Adrenal gland (tissue), 12 donors: ENCODE data around the gene AP2A1. TPM values are rescaled to one million over a fixed set of nuclear protein-coding genes. Genes with fewer than 3 reads are reported as not detected.

Source experiments
- DNase-seq, 7 donors: peaks; one replicate each; pipeline ENCODE4 v3.0.0-alpha.2; 2019 to 2020
- H3K27ac ChIP-seq, 5 donors: fragments of 200-600 bp; sonication (generic) in 4 of 5; 1 replicate in 3 of 5; 2 replicates in 2 of 5; pipeline versions ENCODE4 v1.5.1 to v1.8.0; 2016 to 2020; ENCODE audit warnings: mild to moderate bottlenecking in 1 of 5
- H3K27me3 ChIP-seq: fragments of 200-600 bp; 2 replicates; pipeline ENCODE4 v1.8.0; 2021
- H3K36me3 ChIP-seq, 2 donors: fragments of 200-600 bp; replicated peaks in 1 of 2; 1 replicate in 1 of 2; 2 replicates in 1 of 2; pipeline versions ENCODE4 v1.5.1 to v1.8.0; 2018 to 2022
- H3K4me1 ChIP-seq, 2 donors: fragments of 200-600 bp; replicated peaks in 1 of 2; 1 replicate in 1 of 2; 2 replicates in 1 of 2; pipeline versions ENCODE4 v1.5.1 to v1.8.0; 2018 to 2021
- H3K4me3 ChIP-seq, 4 donors: fragments of 200-600 bp; sonication (generic) in 3 of 4; one replicate each; pipeline ENCODE4 v1.5.1; 2016 to 2018
- H3K9me3 ChIP-seq, 3 donors: fragments of 200-600 bp; sonication (generic) in 1 of 3; replicated peaks in 1 of 3; 1 replicate in 2 of 3; 2 replicates in 1 of 3; pipeline versions ENCODE4 v1.5.1 to v1.8.0; 2016 to 2021
- CTCF ChIP-seq, 6 experiments: fragments of 450-650 bp in 4 of 6; fragments of 200-600 bp in 2 of 6; sonication (generic) in 1 of 6; IDR thresholded peaks; 1 replicate in 5 of 6; 2 replicates in 1 of 6; pipeline versions ENCODE4 v1.5.1 to v1.8.0; 2016 to 2021; ENCODE audit warnings: antibody characterized with exemption in 6 of 6, mild to moderate bottlenecking in 2 of 6, moderate library complexity in 1 of 6
- POLR2A ChIP-seq, 2 donors: fragments of 450-650 bp; IDR thresholded peaks; one replicate each; pipeline ENCODE4 v1.6.1; 2017; ENCODE audit warnings: antibody characterized with exemption in 2 of 2, mild to moderate bottlenecking in 2 of 2, moderate library complexity in 1 of 2
- WGBS, 4 donors: extraction: QIAGEN DNeasy Blood & Tissue Kit in 2 of 4; methylation state at CpG; one replicate each; pipeline versions ENCODE4 v1.1.5 to v1.1.7; 2013 to 2017; 5-methylcytosine and 5-hydroxymethylcytosine counted together
- intact Hi-C, 2 donors: fragments of 100-400 bp; cut with DNase I; formaldehyde crosslinking; loops; one replicate each; pipeline versions ENCODE4 v1.14.1 to v1.15.0; 2022 to 2023
- polyA plus RNA-seq, 3 donors: library from polyadenylated mRNA; stranded (reverse); fragments of 200-250 nt in 2 of 3; fragments of 350-450 nt in 1 of 3; fragmentation: Illumina TruSeq in 1 of 3; extraction: RNeasy Lipid Tissue Mini Kit (QIAGEN cat#74804) in 1 of 3; gene quantifications; one replicate each; pipeline ENCODE4 v1.2.3, GENCODE V29; 2013 to 2014
- total RNA-seq, 9 donors: library from RNA; depleted of rRNA in 4 of 9; stranded (reverse); fragments of >200 nt in 4 of 9; fragments of 120-200 nt in 1 of 9; fragmentation: NEBNext Ultra II Directional in 1 of 9; extraction: Animal tissue kit (Norgen Biotek cat#: 25700) in 1 of 9; gene quantifications; one replicate each; pipeline versions ENCODE4 v1.1.0 to v1.2.4, GENCODE V29; 2013 to 2023
- donor health status: healthy with polysubstance abuse.
- donor health status: Bipolar disorder and iron deficiency.
- donor health status: DM: yes; HTN: yes; CAD: no.
- donor health status: DM: no; HTN: no; CAD: no.
- donor health status: DM: no; HTN: no; CAD: no.
- donor health status: DM: yes; HTN: yes; CAD: no.

Gene AP2A1
- total and polyA plus RNA-seq, 12 donors: 59.8 to 455 (median 239) TPM

GRCh38 chr19:49792829-49793560 is 26.2 kb downstream of the AP2A1 start:
- 68 to 74% (median 71%) methylated on average over 21 to 22 of the region's 22 CpGs for WGBS, 4 donors
- TF ChIP-seq CTCF (IDR thresholded peaks at IDR 0.05): no peak
- TF ChIP-seq POLR2A (IDR thresholded peaks at IDR 0.05): no peak

GRCh38 chr19:49793561-49793840 is 26.7 kb downstream of the AP2A1 start:
- peak in 3 of 6 experiments; percentile 30 to 37 (median 34) for TF ChIP-seq CTCF (IDR thresholded peaks at IDR 0.05)
- peak in 1 of 2 donors; percentile 55 for TF ChIP-seq POLR2A (IDR thresholded peaks at IDR 0.05)
- intact Hi-C loops: no loop called here
- H3K9me3 ChIP-seq: no peaks in the 10 kb centered on the region
- peak; percentile 76 to 92 (median 90) for DNase-seq
- H3K4me1 ChIP-seq: peaks cover 17 to 21% of the 10 kb centered on the region in 2 donors
- no peaks in the 10 kb centered on the region for H3K27me3 ChIP-seq
- WGBS, 4 donors: 49 to 54% (median 52%) methylated on average over 6 of the region's 6 CpGs
- peaks cover 0 to 75% of the 10 kb centered on the region in 2 donors for H3K36me3 ChIP-seq
- no peak overlapping the region for H3K4me3 ChIP-seq
- peak overlapping the region; percentile 37 to 90 (median 83) for H3K27ac ChIP-seq

More at GRCh38 chr19:49792829-49793560, 26.2 kb downstream of the AP2A1 start:
- Histone ChIP-seq H3K27me3 (no peaks in the 10 kb centered on the region), H3K4me1 (peaks cover 17 to 21% of the 10 kb centered on the region in 2 donors), H3K36me3 (peaks cover 0 to 73% of the 10 kb centered on the region in 2 donors), H3K4me3 (no peak overlapping the region), H3K27ac (peak overlapping the region in 4 of 5 donors; percentile 40 to 90 (median 86)), H3K9me3 (no peaks in the 10 kb centered on the region)
- intact Hi-C loops: no loop called here
- DNase-seq: peak in 2 of 7 donors; percentile 29 to 47

GRCh38 chr19:49795615-49796014 is 28.8 kb downstream of the AP2A1 start:
- Histone ChIP-seq H3K4me3 (no peak overlapping the region), H3K36me3 (peaks cover 0 to 90% of the 10 kb centered on the region in 2 donors), H3K27me3 (no peaks in the 10 kb centered on the region), H3K9me3 (no peaks in the 10 kb centered on the region), H3K4me1 (peaks cover 14 to 16% of the 10 kb centered on the region in 2 donors), H3K27ac (no peak overlapping the region)
- TF ChIP-seq POLR2A (IDR thresholded peaks at IDR 0.05): no peak
- TF ChIP-seq CTCF (IDR thresholded peaks at IDR 0.05): no peak
- DNase-seq: no peak
- intact Hi-C loops: no loop called here
- WGBS, 4 donors: 91 to 95% (median 93%) methylated on average over 12 to 20 of the region's 20 CpGs; no CpG with 5 or more reads in 1 of the 4 donors

- H3K27ac ChIP-seq: no peak overlapping the region
- peaks cover 0 to 81% of the 10 kb centered on the region in 2 donors for H3K36me3 ChIP-seq
- DNase-seq: no peak
- intact Hi-C loops: no loop called here
- no peak for TF ChIP-seq POLR2A (IDR thresholded peaks at IDR 0.05)
- no peak for TF ChIP-seq CTCF (IDR thresholded peaks at IDR 0.05)
- 89 to 97% (median 95%) methylated on average over 7 to 11 of the region's 11 CpGs for WGBS, 4 donors
- no peak overlapping the region for H3K4me3 ChIP-seq
- H3K9me3 ChIP-seq: no peaks in the 10 kb centered on the region
- peaks cover 12 to 16% of the 10 kb centered on the region in 2 donors for H3K4me1 ChIP-seq
- no peaks in the 10 kb centered on the region for H3K27me3 ChIP-seq
Measured at GRCh38 chr19:49798574-49798973, 31.8 kb downstream of the AP2A1 start.
